SK-N-SH treated with all-trans-retinoic acid at 6 μM for 48 hours (cell line): ENCODE data around the gene ARVCF.
A peak's percentile ranks its signal among the peaks of the same experiment; 100 is the strongest.

Experiments
- ATAC-seq: fragments of 200-7000 bp; cut with Tn5 transposase; 3 replicates; pipeline ENCODE4 v1.9.1; 2020; ENCODE audit warnings: mild to moderate bottlenecking, moderate library complexity
- ARNTL ChIP-seq: fragments of 450-650 bp; formaldehyde crosslinking; IDR thresholded peaks from 2 replicates; pipeline ENCODE4 v1.5.0; 2020; ENCODE audit warnings: low read depth, mild to moderate bottlenecking, moderate library complexity, borderline replicate concordance
- BACH2 ChIP-seq: fragments of 250-450 bp; sonication (Bioruptor Pico); IDR thresholded peaks from 2 replicates; pipeline ENCODE4 v1.9.0; 2021; ENCODE audit warnings: mild to moderate bottlenecking, borderline replicate concordance
- CREB5 ChIP-seq: fragments of 250-450 bp; sonication (Bioruptor Pico); IDR thresholded peaks from 2 replicates; pipeline ENCODE4 v1.5.1; 2020; ENCODE audit warnings: low read depth, mild to moderate bottlenecking, moderate library complexity
- CSDC2 ChIP-seq: fragments of 250-450 bp; sonication (Bioruptor Pico); IDR thresholded peaks from 2 replicates; pipeline ENCODE4 v1.5.0; 2020; ENCODE audit warnings: mild to moderate bottlenecking, moderate library complexity
- CSRNP3 ChIP-seq: fragments of 250-450 bp; sonication (Bioruptor Pico); IDR thresholded peaks from 2 replicates; pipeline ENCODE4 v1.5.1; 2021; ENCODE audit warnings: mild to moderate bottlenecking, moderate library complexity
- ESRRG ChIP-seq: fragments of 250-450 bp; sonication (Bioruptor Pico); IDR thresholded peaks from 2 replicates; pipeline ENCODE4 v1.6.1; 2021; ENCODE audit warnings: mild to moderate bottlenecking
- GLIS3 ChIP-seq: fragments of 250-450 bp; sonication (Bioruptor Pico); IDR thresholded peaks from 2 replicates; pipeline ENCODE4 v1.5.0; 2020; ENCODE audit warnings: mild to moderate bottlenecking, moderate library complexity
- ISL1 ChIP-seq: fragments of 250-450 bp; sonication (Bioruptor Pico); IDR thresholded peaks from 2 replicates; pipeline ENCODE4 v2.1.2; 2022; ENCODE audit warnings: mild to moderate bottlenecking, moderate library complexity
- OSR1 ChIP-seq: fragments of 250-450 bp; sonication (Bioruptor Pico); IDR thresholded peaks from 2 replicates; pipeline ENCODE4 v1.8.0; 2022; ENCODE audit warnings: moderate library complexity, mild to moderate bottlenecking, inconsistent platforms
- PPARA ChIP-seq: fragments of 250-450 bp; sonication (Bioruptor Pico); IDR thresholded peaks from 2 replicates; pipeline ENCODE4 v1.5.0; 2020; ENCODE audit warnings: mild to moderate bottlenecking, borderline replicate concordance
- RARB ChIP-seq: fragments of 250-450 bp; sonication (Bioruptor Pico); IDR thresholded peaks from 2 replicates; pipeline ENCODE4 v1.8.0; 2021; ENCODE audit warnings: mild to moderate bottlenecking, moderate library complexity
- SNAI2 ChIP-seq: fragments of 250-450 bp; sonication (Bioruptor Pico); IDR thresholded peaks from 2 replicates; pipeline ENCODE4 v1.5.0; 2020; ENCODE audit warnings: mild to moderate bottlenecking, moderate library complexity
- TCF4 ChIP-seq: fragments of 250-450 bp; sonication (Bioruptor Pico); IDR thresholded peaks from 2 replicates; pipeline ENCODE4 v1.8.0; 2021; ENCODE audit warnings: mild to moderate bottlenecking, moderate library complexity, borderline replicate concordance
- TOX ChIP-seq: fragments of 250-450 bp; sonication (Bioruptor Pico); IDR thresholded peaks from 2 replicates; pipeline ENCODE4 v1.8.0; 2021; ENCODE audit warnings: mild to moderate bottlenecking, moderate library complexity, borderline replicate concordance
- TSHZ2 ChIP-seq: fragments of 250-450 bp; sonication (Bioruptor Pico); IDR thresholded peaks from 2 replicates; pipeline ENCODE4 v1.5.0; 2020; ENCODE audit warnings: mild to moderate bottlenecking, moderate library complexity
- ZC3H10 ChIP-seq: fragments of 250-450 bp; sonication (Bioruptor Pico); IDR thresholded peaks from 2 replicates; pipeline ENCODE4 v1.5.1; 2021; ENCODE audit warnings: mild to moderate bottlenecking, moderate library complexity
- ZFP3 ChIP-seq: fragments of 250-450 bp; sonication (Bioruptor Pico); IDR thresholded peaks from 2 replicates; pipeline ENCODE4 v1.5.0; 2020; ENCODE audit warnings: mild to moderate bottlenecking, moderate library complexity
- ZFP30 ChIP-seq: fragments of 450-650 bp; formaldehyde crosslinking; IDR thresholded peaks from 2 replicates; pipeline ENCODE4 v1.5.0; 2022; ENCODE audit warnings: mild to moderate bottlenecking, moderate library complexity
- ZNF70 ChIP-seq: fragments of 450-650 bp; formaldehyde crosslinking; IDR thresholded peaks from 2 replicates; pipeline ENCODE4 v1.5.0; 2020; ENCODE audit warnings: mild to moderate bottlenecking, moderate library complexity
- ZNF8 ChIP-seq: fragments of 450-650 bp; formaldehyde crosslinking; IDR thresholded peaks from 2 replicates; pipeline ENCODE4 v1.5.0; 2020; ENCODE audit warnings: mild to moderate bottlenecking, moderate library complexity
- TF ChIP-seq, protein P1 (sequence below): fragments of 250-450 bp; sonication (Bioruptor Pico); IDR thresholded peaks from 2 replicates; pipeline ENCODE4 v1.8.0; 2020; ENCODE audit warnings: mild to moderate bottlenecking, moderate library complexity, borderline replicate concordance

Gene ARVCF

DNA sequence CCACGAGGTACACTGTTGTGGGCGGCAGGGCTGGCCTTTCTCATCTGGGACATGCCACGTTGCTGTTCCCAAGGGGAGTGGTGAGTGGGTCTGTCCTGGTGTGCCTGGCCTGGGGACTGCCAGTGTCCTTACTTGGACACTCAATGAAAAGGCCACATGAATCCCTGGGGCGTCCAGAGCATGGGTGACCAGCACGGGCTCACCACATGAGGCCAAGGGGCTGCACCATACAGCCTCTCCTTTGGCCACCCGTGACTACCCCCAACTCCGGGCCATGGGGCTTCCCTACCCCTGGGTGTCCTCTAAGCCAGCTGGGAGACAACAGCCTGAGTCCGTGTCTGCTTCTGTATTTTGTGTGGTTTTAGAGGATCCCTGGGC lies 54.8 kb downstream of the ARVCF start:
- TF ChIP-seq PPARA = no peak
- TF ChIP-seq, protein P1, sequence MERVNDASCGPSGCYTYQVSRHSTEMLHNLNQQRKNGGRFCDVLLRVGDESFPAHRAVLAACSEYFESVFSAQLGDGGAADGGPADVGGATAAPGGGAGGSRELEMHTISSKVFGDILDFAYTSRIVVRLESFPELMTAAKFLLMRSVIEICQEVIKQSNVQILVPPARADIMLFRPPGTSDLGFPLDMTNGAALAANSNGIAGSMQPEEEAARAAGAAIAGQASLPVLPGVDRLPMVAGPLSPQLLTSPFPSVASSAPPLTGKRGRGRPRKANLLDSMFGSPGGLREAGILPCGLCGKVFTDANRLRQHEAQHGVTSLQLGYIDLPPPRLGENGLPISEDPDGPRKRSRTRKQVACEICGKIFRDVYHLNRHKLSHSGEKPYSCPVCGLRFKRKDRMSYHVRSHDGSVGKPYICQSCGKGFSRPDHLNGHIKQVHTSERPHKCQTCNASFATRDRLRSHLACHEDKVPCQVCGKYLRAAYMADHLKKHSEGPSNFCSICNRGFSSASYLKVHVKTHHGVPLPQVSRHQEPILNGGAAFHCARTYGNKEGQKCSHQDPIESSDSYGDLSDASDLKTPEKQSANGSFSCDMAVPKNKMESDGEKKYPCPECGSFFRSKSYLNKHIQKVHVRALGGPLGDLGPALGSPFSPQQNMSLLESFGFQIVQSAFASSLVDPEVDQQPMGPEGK = no peak
- no peak for TF ChIP-seq OSR1 (CRISPR knock-in tag)
- TF ChIP-seq ARNTL = no peak
- no peak for TF ChIP-seq RARB
- no peak for TF ChIP-seq ZNF70 (CRISPR knock-in tag)
- no peak for TF ChIP-seq TOX (CRISPR knock-in tag)
- TF ChIP-seq TCF4 (CRISPR knock-in tag) = no peak
- TF ChIP-seq ZFP3 = no peak
- no peak for TF ChIP-seq CREB5 (CRISPR knock-in tag)
- TF ChIP-seq CSDC2 (CRISPR knock-in tag) = no peak
- no peak for TF ChIP-seq CSRNP3 (CRISPR knock-in tag)
- TF ChIP-seq ZNF8 (CRISPR knock-in tag) = no peak
- TF ChIP-seq ESRRG (CRISPR knock-in tag) = no peak
- TF ChIP-seq BACH2 (CRISPR knock-in tag) = no peak
- TF ChIP-seq ISL1 (CRISPR knock-in tag) = no peak
- ATAC-seq = peak; percentile 1; the same call in 1 of the 3 replicates

- ATAC-seq = no peak
- TF ChIP-seq RARB (no peak), ZC3H10 (CRISPR knock-in tag) (no peak), TOX (CRISPR knock-in tag) (no peak), SNAI2 (CRISPR knock-in tag) (no peak), GLIS3 (CRISPR knock-in tag) (no peak), CSDC2 (CRISPR knock-in tag) (no peak), TCF4 (CRISPR knock-in tag) (no peak), BACH2 (CRISPR knock-in tag) (no peak), ZNF8 (CRISPR knock-in tag) (no peak), OSR1 (CRISPR knock-in tag) (no peak), CSRNP3 (CRISPR knock-in tag) (no peak), ZFP3 (no peak), ZNF70 (CRISPR knock-in tag) (no peak), ESRRG (CRISPR knock-in tag) (no peak), ZFP30 (no peak), TSHZ2 (CRISPR knock-in tag) (no peak)
- TF ChIP-seq, protein P1 = no peak
Measured at GRCh38 chr22:19961201-19961580, 55.4 kb downstream of the ARVCF start.
